Caco-2 (cell line): Measurements from ENCODE around the gene INO80. TPM values are rescaled to one million over a fixed set of nuclear protein-coding genes. Genes with fewer than 3 reads are reported as not detected.
A peak's percentile ranks its signal among the peaks of the same experiment; 100 is the strongest.
"Not testable (repeated sequence)": the region's sequence is repeated elsewhere in the genome, so short reads cannot be mapped to it uniquely, and the experiment has no call there.

Experiments
- BruUV-seq: library from RNA; stranded (reverse); fragments of 400-500 nt; replicated peaks from 2 replicates; lab custom pipeline; 2021; lab: Mats Ljungman, UMichigan
- CTCF ChIA-PET: fragments of 300-600 bp; sonication (Branson Sonifier 250); formaldehyde crosslinking; loops from one replicate; lab custom pipeline; 2022; ENCODE audit warnings: antibody characterized with exemption; lab: Charles Lee
- POLR2A ChIA-PET: fragments of 300-600 bp; sonication (Branson Sonifier 250); formaldehyde crosslinking; loops from one replicate; lab custom pipeline; 2022; ENCODE audit warnings: antibody characterized with exemption; lab: Charles Lee
- DNase-seq, 2 experiments: peaks; one replicate each; pipeline versions ENCODE4 v3.0.0 to v3.0.0-alpha.2; 2020 to 2022
- H3K27me3 ChIP-seq: replicated peaks from 2 replicates; pipeline ENCODE4 v1.6.0; 2011; ENCODE audit warnings: low read length; ENCODE audit not compliant: control insufficient read depth, insufficient read depth
- H3K36me3 ChIP-seq: 2 replicates; pipeline ENCODE4 v1.5.1; 2011; ENCODE audit warnings: low read length; ENCODE audit not compliant: control insufficient read depth, insufficient read depth
- H3K4me1 ChIP-seq: fragments of 250-450 bp; sonication (Bioruptor Pico); 2 replicates; pipeline ENCODE4 v1.5.1; 2020; ENCODE audit warnings: mild to moderate bottlenecking
- H3K4me3 ChIP-seq: 2 replicates; pipeline ENCODE4 v1.5.1; 2011; ENCODE audit warnings: low read depth, mild to moderate bottlenecking, control low read depth, low read length
- H3K9me3 ChIP-seq: fragments of 250-450 bp; sonication (Bioruptor Pico); 2 replicates; pipeline ENCODE4 v1.5.1; 2020; ENCODE audit warnings: mild to moderate bottlenecking, moderate library complexity
- H3K27ac Mint-ChIP-seq: one replicate; pipeline ENCODE4 v1.8.0; 2022; ENCODE audit warnings: mixed read lengths; ENCODE audit not compliant: unreplicated experiment
- H3K27me3 Mint-ChIP-seq: one replicate; pipeline ENCODE4 v1.8.0; 2022; ENCODE audit warnings: mixed read lengths; ENCODE audit not compliant: insufficient read depth, unreplicated experiment
- H3K36me3 Mint-ChIP-seq: one replicate; pipeline ENCODE4 v1.8.0; 2022; ENCODE audit warnings: mild to moderate bottlenecking, mixed read lengths; ENCODE audit not compliant: insufficient read depth, unreplicated experiment
- H3K4me1 Mint-ChIP-seq: one replicate; pipeline ENCODE4 v1.8.0; 2022; ENCODE audit warnings: low read depth, mixed read lengths; ENCODE audit not compliant: unreplicated experiment
- H3K4me3 Mint-ChIP-seq: one replicate; pipeline ENCODE4 v1.8.0; 2022; ENCODE audit warnings: mild to moderate bottlenecking, moderate library complexity, mixed read lengths; ENCODE audit not compliant: unreplicated experiment
- H3K9me3 Mint-ChIP-seq: one replicate; pipeline ENCODE4 v1.8.0; 2022; ENCODE audit warnings: mixed read lengths; ENCODE audit not compliant: unreplicated experiment
- intact Hi-C: fragments of 100-400 bp; cut with micrococcal nuclease; formaldehyde crosslinking; loops from one replicate; pipeline ENCODE4 v1.10.0; 2022; ENCODE audit not compliant: unreplicated experiment
- total RNA-seq: library from RNA; stranded (reverse); gene quantifications from 2 replicates; pipeline ENCODE4 v1.2.3, GENCODE V29; 2022
- TF ChIP-seq, protein P1 (sequence below), 2 experiments: fragments of 200-600 bp in 1 of 2; IDR thresholded peaks; 1 replicate in 1 of 2; 2 replicates in 1 of 2; pipeline versions ENCODE4 v1.5.1 to v1.8.0; 2011 to 2022; ENCODE audit warnings: antibody characterized with exemption in 1 of 2, control low read depth in 1 of 2, inconsistent platforms in 1 of 2, low read depth in 1 of 2, low read length in 1 of 2, mild to moderate bottlenecking in 1 of 2, moderate library complexity in 1 of 2; ENCODE audit not compliant: insufficient read depth in 1 of 2, severe bottlenecking in 1 of 2, unreplicated experiment in 1 of 2

INO80 gene
- total RNA-seq, 1 experiment from 2014 or later, result 24.4 TPM

DNA sequence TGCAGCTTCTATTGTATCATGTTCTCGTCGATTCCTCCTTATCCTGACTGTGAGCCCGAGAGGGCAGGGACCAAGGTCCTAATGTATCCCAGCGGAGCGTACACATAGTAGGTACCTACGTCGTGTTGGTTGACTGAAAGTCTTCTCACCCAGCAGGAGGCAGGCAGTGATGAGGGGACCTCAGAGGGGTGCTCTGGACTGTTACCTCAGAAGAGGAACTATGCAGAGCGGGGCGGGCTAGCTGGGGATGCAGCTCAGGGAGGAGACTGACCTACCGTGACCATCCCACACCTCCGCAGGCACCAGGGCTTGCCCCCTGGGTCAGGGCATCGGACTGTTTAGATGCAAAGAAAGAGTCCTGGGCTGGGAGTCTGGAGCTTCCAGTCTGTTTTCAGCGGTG is 151.4 kb downstream of the INO80 start:
- no peaks in the 10 kb centered on the region for H3K4me1 Mint-ChIP-seq
- no peaks in the 10 kb centered on the region for H3K27me3 Mint-ChIP-seq
- intact Hi-C loops, result no loop called here
- H3K4me3 Mint-ChIP-seq, result no peak overlapping the region
- H3K4me3 ChIP-seq, result no peak overlapping the region
- POLR2A ChIA-PET, result interaction anchor here (0.5 to 1.9 kb wide), 3 partner anchors 12 to 36 kb away, joined by 3 to 6 read pairs (median 3); partner anchors contain the start of genes CHAC1 and DLL4
- no peaks in the 10 kb centered on the region for H3K9me3 Mint-ChIP-seq
- no peaks in the 10 kb centered on the region for H3K36me3 ChIP-seq
- no peak for DNase-seq
- H3K27me3 ChIP-seq, result no peaks in the 10 kb centered on the region
- CTCF ChIA-PET, result interaction anchor here (2.5 kb wide), 1 partner anchor 23 kb away, joined by 6 read pairs; no protein-coding TSS in a partner anchor
- TF ChIP-seq, protein P1, sequence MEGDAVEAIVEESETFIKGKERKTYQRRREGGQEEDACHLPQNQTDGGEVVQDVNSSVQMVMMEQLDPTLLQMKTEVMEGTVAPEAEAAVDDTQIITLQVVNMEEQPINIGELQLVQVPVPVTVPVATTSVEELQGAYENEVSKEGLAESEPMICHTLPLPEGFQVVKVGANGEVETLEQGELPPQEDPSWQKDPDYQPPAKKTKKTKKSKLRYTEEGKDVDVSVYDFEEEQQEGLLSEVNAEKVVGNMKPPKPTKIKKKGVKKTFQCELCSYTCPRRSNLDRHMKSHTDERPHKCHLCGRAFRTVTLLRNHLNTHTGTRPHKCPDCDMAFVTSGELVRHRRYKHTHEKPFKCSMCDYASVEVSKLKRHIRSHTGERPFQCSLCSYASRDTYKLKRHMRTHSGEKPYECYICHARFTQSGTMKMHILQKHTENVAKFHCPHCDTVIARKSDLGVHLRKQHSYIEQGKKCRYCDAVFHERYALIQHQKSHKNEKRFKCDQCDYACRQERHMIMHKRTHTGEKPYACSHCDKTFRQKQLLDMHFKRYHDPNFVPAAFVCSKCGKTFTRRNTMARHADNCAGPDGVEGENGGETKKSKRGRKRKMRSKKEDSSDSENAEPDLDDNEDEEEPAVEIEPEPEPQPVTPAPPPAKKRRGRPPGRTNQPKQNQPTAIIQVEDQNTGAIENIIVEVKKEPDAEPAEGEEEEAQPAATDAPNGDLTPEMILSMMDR (IDR thresholded peaks at IDR 0.05; ENCODE audit: insufficient read depth in 1 of 2, low read depth in 1 of 2, low read length in 1 of 2, severe bottlenecking in 1 of 2, unreplicated experiment in 1 of 2), result no peak
- H3K27ac Mint-ChIP-seq, result peak overlapping the region; percentile 66
- no peaks in the 10 kb centered on the region for H3K4me1 ChIP-seq
- no peaks in the 10 kb centered on the region for H3K9me3 ChIP-seq
- peaks cover 11% of the 10 kb centered on the region for H3K36me3 Mint-ChIP-seq
- no TSS peak for BruUV-seq

DNA sequence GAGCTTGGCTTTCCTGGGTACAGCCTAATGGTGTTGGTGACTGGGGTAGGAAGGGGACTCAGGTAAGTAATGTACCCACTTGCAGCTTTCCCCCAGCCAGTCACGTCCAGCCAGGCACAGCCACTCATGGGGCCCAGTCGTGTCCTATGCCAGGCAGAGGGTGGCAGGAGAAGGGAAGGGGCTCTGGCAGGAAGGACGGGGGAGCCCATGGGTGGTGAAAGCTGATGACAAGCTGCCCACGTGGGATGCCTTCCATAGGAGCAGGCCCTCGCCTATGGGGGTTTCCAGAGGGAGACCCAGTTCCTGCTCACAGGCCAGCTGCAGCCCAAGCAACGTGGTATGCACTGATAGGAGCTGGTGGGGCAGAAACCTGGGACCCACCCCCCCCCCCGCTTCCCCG is 152.1 kb downstream of the INO80 start:
- Histone ChIP-seq H3K4me1 (no peaks in the 10 kb centered on the region), H3K36me3 (no peaks in the 10 kb centered on the region), H3K9me3 (no peaks in the 10 kb centered on the region), H3K27me3 (no peaks in the 10 kb centered on the region), H3K4me3 (no peak overlapping the region)
- intact Hi-C loops, result no loop called here
- POLR2A ChIA-PET, result interaction anchor here (1.9 kb wide), 1 partner anchor 22 kb away, joined by 6 read pairs; no protein-coding TSS in a partner anchor
- Mint-ChIP-seq H3K36me3 (peaks cover 11% of the 10 kb centered on the region), H3K9me3 (no peaks in the 10 kb centered on the region), H3K4me3 (no peak overlapping the region), H3K27me3 (no peaks in the 10 kb centered on the region), H3K4me1 (no peaks in the 10 kb centered on the region), H3K27ac (peak overlapping the region; percentile 66)
- no TSS peak for BruUV-seq
- CTCF ChIA-PET, result interaction anchor here (2.5 kb wide), 1 partner anchor 22 kb away, joined by 6 read pairs; no protein-coding TSS in a partner anchor
- TF ChIP-seq, protein P1 (IDR thresholded peaks at IDR 0.05; ENCODE audit: insufficient read depth in 1 of 2, low read depth in 1 of 2, low read length in 1 of 2, severe bottlenecking in 1 of 2, unreplicated experiment in 1 of 2), result no peak
- DNase-seq, result no peak

DNA sequence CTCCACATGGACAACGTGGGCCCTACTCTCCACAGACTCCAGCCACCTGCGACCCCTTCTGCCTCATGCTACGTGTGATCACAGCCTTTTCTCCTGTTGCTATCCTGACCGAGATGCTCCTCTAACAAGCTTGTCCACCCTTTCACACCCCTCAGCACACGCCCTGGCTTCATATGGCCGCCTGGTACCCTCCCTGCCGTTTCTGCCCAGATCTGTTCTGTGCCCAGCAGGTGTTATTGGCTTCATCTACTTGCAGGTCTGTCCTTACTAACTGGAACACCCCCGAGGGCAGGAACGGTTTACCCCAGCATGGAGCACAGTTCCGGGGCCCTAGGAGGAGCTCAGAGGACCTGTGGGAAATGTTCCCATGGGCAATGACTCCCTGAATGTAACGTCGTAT is 152.9 kb downstream of the INO80 start:
- Mint-ChIP-seq H3K4me1 (peaks cover 8% of the 10 kb centered on the region), H3K9me3 (no peaks in the 10 kb centered on the region), H3K36me3 (peaks cover 19% of the 10 kb centered on the region), H3K27ac (no peak overlapping the region), H3K4me3 (no peak overlapping the region), H3K27me3 (no peaks in the 10 kb centered on the region)
- BruUV-seq, result no TSS peak
- TF ChIP-seq, protein P1 (IDR thresholded peaks at IDR 0.05; ENCODE audit: insufficient read depth in 1 of 2, low read depth in 1 of 2, low read length in 1 of 2, severe bottlenecking in 1 of 2, unreplicated experiment in 1 of 2), result no peak
- Histone ChIP-seq H3K4me1 (no peaks in the 10 kb centered on the region), H3K36me3 (no peaks in the 10 kb centered on the region), H3K9me3 (no peaks in the 10 kb centered on the region), H3K4me3 (no peak overlapping the region), H3K27me3 (no peaks in the 10 kb centered on the region)
- intact Hi-C loops, result no loop called here
- POLR2A ChIA-PET, result no interaction called here
- DNase-seq, result no peak
- CTCF ChIA-PET, result interaction anchor here (0.6 to 1.7 kb wide), 2 partner anchors 10 to 119 kb away, joined by 3 to 4 read pairs; partner anchors contain the start of gene CHAC1

DNA sequence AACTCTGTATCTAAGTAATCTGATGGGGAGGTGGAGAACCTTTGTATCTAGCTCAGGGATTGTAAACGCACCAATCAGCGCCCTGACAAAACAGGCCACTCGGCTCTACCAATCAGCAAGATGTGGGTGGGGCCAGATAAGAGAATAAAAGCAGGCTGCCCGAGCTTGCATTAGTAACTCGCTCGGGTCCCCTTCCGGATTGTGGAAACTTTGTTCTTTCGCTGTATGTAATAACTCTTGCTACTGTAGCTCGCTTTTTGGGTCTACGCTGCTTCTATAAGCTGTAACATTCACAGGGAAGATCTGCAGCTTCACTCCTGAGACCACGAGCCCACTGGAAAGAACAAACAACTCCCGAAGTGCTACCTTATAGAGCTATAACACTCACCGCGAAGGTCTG is 153.8 kb downstream of the INO80 start:
- H3K27me3 ChIP-seq, DNase-seq, H3K36me3 ChIP-seq, H3K9me3 ChIP-seq, H3K4me1 ChIP-seq, H3K4me3 ChIP-seq, H3K9me3 Mint-ChIP-seq, H3K27ac Mint-ChIP-seq, H3K4me3 Mint-ChIP-seq, intact Hi-C loops, BruUV-seq, H3K27me3 Mint-ChIP-seq: not testable (repeated sequence)
- H3K4me1 Mint-ChIP-seq, result peaks cover 10% of the 10 kb centered on the region
- peaks cover 28% of the 10 kb centered on the region for H3K36me3 Mint-ChIP-seq
- POLR2A ChIA-PET, result interaction anchor here (0.6 kb wide), 1 partner anchor 212 kb away, joined by 5 read pairs; no protein-coding TSS in a partner anchor
- CTCF ChIA-PET, result interaction anchor here (0.6 to 1.7 kb wide), 3 partner anchors 9 to 35 kb away, joined by 3 to 4 read pairs (median 4); partner anchors contain the start of gene CHAC1

DNA sequence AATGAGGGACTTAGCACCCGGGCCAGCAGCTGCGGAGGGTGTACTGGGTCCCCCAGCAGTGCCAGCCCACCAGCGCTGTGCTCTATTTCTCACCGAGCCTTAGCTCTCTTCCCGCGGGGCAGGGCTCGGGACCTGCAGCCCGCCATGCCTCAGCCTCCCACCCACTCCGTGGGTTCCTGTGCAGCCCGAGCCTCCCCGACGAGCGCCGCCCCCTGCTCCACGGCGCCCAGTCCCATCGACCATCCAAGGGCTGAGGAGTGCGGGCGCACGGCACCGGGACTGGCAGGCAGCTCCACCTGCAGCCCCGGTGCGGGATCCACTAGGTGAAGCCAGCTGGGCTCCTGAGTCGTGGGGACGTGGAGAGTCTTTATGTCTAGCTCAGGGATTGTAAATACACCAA is 154.3 kb downstream of the INO80 start:
- H3K27ac Mint-ChIP-seq, H3K4me1 ChIP-seq, H3K27me3 Mint-ChIP-seq, H3K27me3 ChIP-seq, H3K4me3 Mint-ChIP-seq, BruUV-seq, intact Hi-C loops, DNase-seq, H3K4me3 ChIP-seq, H3K36me3 ChIP-seq, H3K9me3 Mint-ChIP-seq, H3K9me3 ChIP-seq: not testable (repeated sequence)
- POLR2A ChIA-PET, result interaction anchor here (0.6 to 1.2 kb wide), 2 partner anchors 15 to 212 kb away, joined by 3 to 5 read pairs; no protein-coding TSS in a partner anchor
- CTCF ChIA-PET, result interaction anchor here (1.7 kb wide), 1 partner anchor 9 kb away, joined by 4 read pairs; the partner anchor contains the start of gene CHAC1
- Mint-ChIP-seq H3K4me1 (peaks cover 10% of the 10 kb centered on the region), H3K36me3 (peaks cover 31% of the 10 kb centered on the region)
